Measurements from ENCODE around the gene NUBPL.

NUBPL gene

GRCh38 chr14:31568671-31569070 is 7.5 kb downstream of the NUBPL start:
- no peak overlapping the region for H3K27ac ChIP-seq
- H3K79me2 ChIP-seq: no peaks in the 10 kb centered on the region
- no peak overlapping the region for H3K9ac ChIP-seq
- H3K36me3 ChIP-seq (ENCODE audit: control insufficient read depth, insufficient read depth, low read length): no peaks in the 10 kb centered on the region
- H3K4me2 ChIP-seq (ENCODE audit: low read length): no peak overlapping the region
- H3K4me3 ChIP-seq (ENCODE audit: low read depth, low read length): no peak overlapping the region
- H3K4me1 ChIP-seq: no peaks in the 10 kb centered on the region
- no peak overlapping the region for H2AFZ ChIP-seq
- no peaks in the 10 kb centered on the region for H3K9me3 ChIP-seq (ENCODE audit: control insufficient read depth, low read length)
- no peak for TF ChIP-seq CTCF (IDR thresholded peaks at IDR 0.05)
- H3K27me3 ChIP-seq (ENCODE audit: control insufficient read depth, insufficient read depth, low read length): no peaks in the 10 kb centered on the region

- TF ChIP-seq CTCF (IDR thresholded peaks at IDR 0.05): no peak
- no peaks in the 10 kb centered on the region for H3K9me3 ChIP-seq (ENCODE audit: control insufficient read depth, low read length)
- H3K4me1 ChIP-seq: no peaks in the 10 kb centered on the region
- no peaks in the 10 kb centered on the region for H3K27me3 ChIP-seq (ENCODE audit: control insufficient read depth, insufficient read depth, low read length)
- no peak overlapping the region for H3K4me2 ChIP-seq (ENCODE audit: low read length)
- no peaks in the 10 kb centered on the region for H3K79me2 ChIP-seq
- no peak overlapping the region for H3K27ac ChIP-seq
- no peak overlapping the region for H2AFZ ChIP-seq
- no peaks in the 10 kb centered on the region for H3K36me3 ChIP-seq (ENCODE audit: control insufficient read depth, insufficient read depth, low read length)
- no peak overlapping the region for H3K9ac ChIP-seq
- H3K4me3 ChIP-seq (ENCODE audit: low read depth, low read length): no peak overlapping the region
These were observed 11.8 kb downstream of the NUBPL start for GRCh38 chr14:31572955-31573354.

- H3K4me3 ChIP-seq (ENCODE audit: low read depth, low read length): no peak overlapping the region
- H2AFZ ChIP-seq: no peak overlapping the region
- no peak overlapping the region for H3K9ac ChIP-seq
- H3K27me3 ChIP-seq (ENCODE audit: control insufficient read depth, insufficient read depth, low read length): no peaks in the 10 kb centered on the region
- peaks cover 3% of the 10 kb centered on the region for H3K4me1 ChIP-seq
- H3K79me2 ChIP-seq: no peaks in the 10 kb centered on the region
- H3K9me3 ChIP-seq (ENCODE audit: control insufficient read depth, low read length): no peaks in the 10 kb centered on the region
- no peak overlapping the region for H3K27ac ChIP-seq
- H3K4me2 ChIP-seq (ENCODE audit: low read length): no peak overlapping the region
- no peak for TF ChIP-seq CTCF (IDR thresholded peaks at IDR 0.05)
- H3K36me3 ChIP-seq (ENCODE audit: control insufficient read depth, insufficient read depth, low read length): no peaks in the 10 kb centered on the region
These were observed 15.7 kb downstream of the NUBPL start for GRCh38 chr14:31576949-31577348.

GRCh38 chr14:31578266-31578665 is 17.1 kb downstream of the NUBPL start:
- Histone ChIP-seq H3K36me3 (ENCODE audit: control insufficient read depth, insufficient read depth, low read length) (no peaks in the 10 kb centered on the region), H3K9ac (no peak overlapping the region), H3K4me2 (ENCODE audit: low read length) (no peak overlapping the region), H3K4me3 (ENCODE audit: low read depth, low read length) (no peak overlapping the region), H3K79me2 (no peaks in the 10 kb centered on the region), H3K27ac (no peak overlapping the region), H2AFZ (no peak overlapping the region), H3K27me3 (ENCODE audit: control insufficient read depth, insufficient read depth, low read length) (no peaks in the 10 kb centered on the region), H3K4me1 (peaks cover 5% of the 10 kb centered on the region), H3K9me3 (ENCODE audit: control insufficient read depth, low read length) (no peaks in the 10 kb centered on the region)
- TF ChIP-seq CTCF (IDR thresholded peaks at IDR 0.05): no peak

GRCh38 chr14:31578792-31579501 is 17.7 kb downstream of the NUBPL start:
- H3K27ac ChIP-seq: no peak overlapping the region
- H3K4me3 ChIP-seq (ENCODE audit: low read depth, low read length): no peak overlapping the region
- peaks cover 4% of the 10 kb centered on the region for H3K79me2 ChIP-seq
- H3K27me3 ChIP-seq (ENCODE audit: control insufficient read depth, insufficient read depth, low read length): no peaks in the 10 kb centered on the region
- no peak overlapping the region for H3K9ac ChIP-seq
- no peak overlapping the region for H3K4me2 ChIP-seq (ENCODE audit: low read length)
- no peaks in the 10 kb centered on the region for H3K36me3 ChIP-seq (ENCODE audit: control insufficient read depth, insufficient read depth, low read length)
- no peak for TF ChIP-seq CTCF (IDR thresholded peaks at IDR 0.05)
- H3K9me3 ChIP-seq (ENCODE audit: control insufficient read depth, low read length): no peaks in the 10 kb centered on the region
- H2AFZ ChIP-seq: no peak overlapping the region
- peaks cover 8% of the 10 kb centered on the region for H3K4me1 ChIP-seq
